Ascending aorta (tissue), 2 donors: Measurements from ENCODE around the gene WFIKKN1. TPM values are rescaled to one million over a fixed set of nuclear protein-coding genes. Genes with fewer than 3 reads are reported as not detected.
"Not testable (repeated sequence)": the region's sequence is repeated elsewhere in the genome, so short reads cannot be mapped to it uniquely, and the experiment has no call there.

ENCODE experiments used
- DNase-seq, 2 donors: peaks; one replicate each; pipeline ENCODE4 v3.0.0-alpha.2; 2019; ENCODE audit warnings: low spot score in 2 of 2
- H3K27ac ChIP-seq, 2 donors: fragments of 200-600 bp; sonication (generic); one replicate each; pipeline ENCODE4 v1.5.1; 2016 to 2017; ENCODE audit warnings: mild to moderate bottlenecking in 1 of 2
- H3K27me3 ChIP-seq: fragments of 200-600 bp; sonication (generic); one replicate; pipeline ENCODE4 v1.5.1; 2017
- H3K36me3 ChIP-seq, 2 donors: fragments of 200-600 bp; sonication (generic); one replicate each; pipeline ENCODE4 v1.5.1; 2016
- H3K4me1 ChIP-seq, 2 donors: fragments of 200-600 bp; sonication (generic); one replicate each; pipeline ENCODE4 v1.5.1; 2016 to 2017; ENCODE audit warnings: mild to moderate bottlenecking in 1 of 2
- H3K4me3 ChIP-seq, 2 donors: fragments of 200-600 bp; sonication (generic); one replicate each; pipeline ENCODE4 v1.5.1; 2016 to 2017; ENCODE audit warnings: mild to moderate bottlenecking in 1 of 2
- H3K9me3 ChIP-seq, 2 donors: fragments of 200-600 bp; sonication (generic); one replicate each; pipeline ENCODE4 v1.5.1; 2016
- intact Hi-C: fragments of 100-400 bp; cut with DNase I; formaldehyde crosslinking; loops from one replicate; pipeline ENCODE4 v1.15.1; 2023
- total RNA-seq: library from RNA; depleted of rRNA; stranded (reverse); fragments of >200 nt; gene quantifications from one replicate; pipeline ENCODE4 v1.1.0, GENCODE V29; 2016
- TF ChIP-seq, protein P1 (sequence below), 3 experiments: fragments of 200-600 bp in 2 of 3; fragments of 450-650 bp in 1 of 3; sonication (generic) in 2 of 3; IDR thresholded peaks; one replicate each; pipeline ENCODE4 v1.5.1; 2016 to 2019; ENCODE audit warnings: antibody characterized with exemption in 3 of 3, mild to moderate bottlenecking in 1 of 3, moderate library complexity in 1 of 3

WFIKKN1 gene
- total RNA-seq, 1 donor from 2014 or later, result not detected

GRCh38 chr16:596736-597060 is 34.1 kb upstream of the WFIKKN1 start:
- DNase-seq, result no peak
- peaks cover 9 to 20% of the 10 kb centered on the region in 2 donors for H3K36me3 ChIP-seq
- TF ChIP-seq, protein P1, sequence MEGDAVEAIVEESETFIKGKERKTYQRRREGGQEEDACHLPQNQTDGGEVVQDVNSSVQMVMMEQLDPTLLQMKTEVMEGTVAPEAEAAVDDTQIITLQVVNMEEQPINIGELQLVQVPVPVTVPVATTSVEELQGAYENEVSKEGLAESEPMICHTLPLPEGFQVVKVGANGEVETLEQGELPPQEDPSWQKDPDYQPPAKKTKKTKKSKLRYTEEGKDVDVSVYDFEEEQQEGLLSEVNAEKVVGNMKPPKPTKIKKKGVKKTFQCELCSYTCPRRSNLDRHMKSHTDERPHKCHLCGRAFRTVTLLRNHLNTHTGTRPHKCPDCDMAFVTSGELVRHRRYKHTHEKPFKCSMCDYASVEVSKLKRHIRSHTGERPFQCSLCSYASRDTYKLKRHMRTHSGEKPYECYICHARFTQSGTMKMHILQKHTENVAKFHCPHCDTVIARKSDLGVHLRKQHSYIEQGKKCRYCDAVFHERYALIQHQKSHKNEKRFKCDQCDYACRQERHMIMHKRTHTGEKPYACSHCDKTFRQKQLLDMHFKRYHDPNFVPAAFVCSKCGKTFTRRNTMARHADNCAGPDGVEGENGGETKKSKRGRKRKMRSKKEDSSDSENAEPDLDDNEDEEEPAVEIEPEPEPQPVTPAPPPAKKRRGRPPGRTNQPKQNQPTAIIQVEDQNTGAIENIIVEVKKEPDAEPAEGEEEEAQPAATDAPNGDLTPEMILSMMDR (IDR thresholded peaks at IDR 0.05), result no peak
- no peaks in the 10 kb centered on the region for H3K9me3 ChIP-seq
- peaks cover 0 to 8% of the 10 kb centered on the region in 2 donors for H3K4me1 ChIP-seq
- no peak overlapping the region for H3K4me3 ChIP-seq
- no peaks in the 10 kb centered on the region for H3K27me3 ChIP-seq
- intact Hi-C loops, result no loop called here
- H3K27ac ChIP-seq, result no peak overlapping the region

- DNase-seq, H3K4me1 ChIP-seq, H3K4me3 ChIP-seq, H3K27me3 ChIP-seq, H3K9me3 ChIP-seq, H3K27ac ChIP-seq, intact Hi-C loops: not testable (repeated sequence)
- H3K36me3 ChIP-seq, result peaks cover 9 to 20% of the 10 kb centered on the region in 2 donors
These were observed 33.1 kb upstream of the WFIKKN1 start for GRCh38 chr16:597655-598054.

GRCh38 chr16:598823-599739 is 31.7 kb upstream of the WFIKKN1 start:
- no peak for DNase-seq
- Histone ChIP-seq H3K36me3 (peaks cover 9 to 17% of the 10 kb centered on the region in 2 donors), H3K4me1 (no peaks in the 10 kb centered on the region), H3K27ac (no peak overlapping the region), H3K9me3 (no peaks in the 10 kb centered on the region), H3K27me3 (no peaks in the 10 kb centered on the region), H3K4me3 (no peak overlapping the region)
- intact Hi-C loops, result no loop called here
- TF ChIP-seq, protein P1 (IDR thresholded peaks at IDR 0.05), result no peak

- Histone ChIP-seq H3K9me3 (no peaks in the 10 kb centered on the region), H3K36me3 (peaks cover 9 to 17% of the 10 kb centered on the region in 2 donors), H3K4me3 (no peak overlapping the region), H3K27ac (no peak overlapping the region), H3K27me3 (no peaks in the 10 kb centered on the region), H3K4me1 (no peaks in the 10 kb centered on the region)
- intact Hi-C loops, result no loop called here
- no peak for DNase-seq
- TF ChIP-seq, protein P1 (IDR thresholded peaks at IDR 0.05), result no peak
These were observed 30.0 kb upstream of the WFIKKN1 start for GRCh38 chr16:600781-601180.

GRCh38 chr16:603933-604332 is 26.9 kb upstream of the WFIKKN1 start:
- DNase-seq, result no peak
- no peaks in the 10 kb centered on the region for H3K27me3 ChIP-seq
- H3K27ac ChIP-seq, result no peak overlapping the region
- H3K4me3 ChIP-seq, result no peak overlapping the region
- H3K9me3 ChIP-seq, result no peaks in the 10 kb centered on the region
- H3K36me3 ChIP-seq, result peaks cover 3 to 5% of the 10 kb centered on the region in 2 donors
- TF ChIP-seq, protein P1 (IDR thresholded peaks at IDR 0.05), result no peak
- no peaks in the 10 kb centered on the region for H3K4me1 ChIP-seq
- intact Hi-C loops, result no loop called here

DNA sequence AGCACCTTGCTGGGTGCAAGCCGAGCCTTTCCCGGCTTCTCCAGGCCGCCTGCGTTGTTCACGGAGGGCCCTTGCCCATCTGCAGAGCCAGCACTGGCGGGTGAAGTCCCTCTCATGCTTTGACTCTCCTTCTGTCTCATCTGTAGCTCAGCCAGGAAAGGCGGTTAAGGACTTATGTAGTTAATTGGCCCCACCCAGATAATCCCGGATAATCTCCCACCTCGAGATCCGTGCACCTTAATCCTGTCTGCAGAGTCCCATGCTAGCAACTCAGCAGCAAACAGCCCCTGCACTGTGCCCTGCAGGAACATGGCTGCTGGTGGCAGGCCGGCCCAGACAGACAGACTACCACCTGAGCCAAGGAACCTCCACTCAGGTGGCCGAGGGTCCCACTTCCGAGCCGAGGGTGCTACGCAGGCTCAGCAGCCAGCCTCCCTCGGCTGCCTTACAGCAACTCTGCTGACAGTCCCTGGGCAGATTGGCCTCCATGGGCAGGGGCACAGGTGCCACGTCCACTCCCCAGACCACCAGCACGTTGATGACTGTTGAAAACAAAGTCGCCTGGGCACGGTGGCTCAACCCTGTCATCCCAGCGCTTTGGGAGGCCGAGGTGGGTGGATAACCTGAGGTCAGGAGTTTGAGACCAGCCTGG is 24.0 kb upstream of the WFIKKN1 start:
- H3K4me1 ChIP-seq, result no peaks in the 10 kb centered on the region
- H3K27ac ChIP-seq, result no peak overlapping the region
- intact Hi-C loops, result no loop called here
- H3K27me3 ChIP-seq, result no peaks in the 10 kb centered on the region
- no peaks in the 10 kb centered on the region for H3K36me3 ChIP-seq
- no peak for DNase-seq
- no peaks in the 10 kb centered on the region for H3K9me3 ChIP-seq
- TF ChIP-seq, protein P1 (IDR thresholded peaks at IDR 0.05), result no peak
- no peak overlapping the region for H3K4me3 ChIP-seq
